Mesothelial cell of epicardium (in vitro differentiated cells): ENCODE results near the gene OR13C2. TPM values are rescaled to one million over a fixed set of nuclear protein-coding genes. Genes with fewer than 3 reads are reported as not detected.

Experiments used
- DNase-seq, 2 experiments: peaks; one replicate each; pipeline ENCODE4 v3.0.0; 2021; ENCODE audit warnings: low spot score in 2 of 2; ENCODE audit not compliant: unreplicated experiment in 2 of 2
- H3K27ac Mint-ChIP-seq: 2 replicates; pipeline ENCODE4 v1.8.0; 2021; ENCODE audit warnings: mixed read lengths
- H3K27me3 Mint-ChIP-seq: 2 replicates; pipeline ENCODE4 v1.8.0; 2021; ENCODE audit warnings: low read depth, mixed read lengths
- H3K36me3 Mint-ChIP-seq: 2 replicates; pipeline ENCODE4 v1.8.0; 2021; ENCODE audit warnings: mixed read lengths
- H3K4me1 Mint-ChIP-seq: 2 replicates; pipeline ENCODE4 v1.8.0; 2021; ENCODE audit warnings: mixed read lengths
- H3K4me3 Mint-ChIP-seq: 2 replicates; pipeline ENCODE4 v1.8.0; 2021; ENCODE audit warnings: mild to moderate bottlenecking, moderate library complexity, mixed read lengths
- H3K9me3 Mint-ChIP-seq: 2 replicates; pipeline ENCODE4 v1.8.0; 2021; ENCODE audit warnings: mixed read lengths
- CTCF ChIP-seq: fragments of 200-600 bp; sonication (generic); IDR thresholded peaks from one replicate; pipeline ENCODE4 v1.5.0; 2021; ENCODE audit warnings: antibody characterized with exemption; ENCODE audit not compliant: unreplicated experiment
- total RNA-seq: library from RNA; stranded (reverse); gene quantifications from 3 replicates; pipeline ENCODE4 v1.2.1, GENCODE V29; 2021

OR13C2 gene
- total RNA-seq, 1 donor from 2014 or later, result not detected

DNA sequence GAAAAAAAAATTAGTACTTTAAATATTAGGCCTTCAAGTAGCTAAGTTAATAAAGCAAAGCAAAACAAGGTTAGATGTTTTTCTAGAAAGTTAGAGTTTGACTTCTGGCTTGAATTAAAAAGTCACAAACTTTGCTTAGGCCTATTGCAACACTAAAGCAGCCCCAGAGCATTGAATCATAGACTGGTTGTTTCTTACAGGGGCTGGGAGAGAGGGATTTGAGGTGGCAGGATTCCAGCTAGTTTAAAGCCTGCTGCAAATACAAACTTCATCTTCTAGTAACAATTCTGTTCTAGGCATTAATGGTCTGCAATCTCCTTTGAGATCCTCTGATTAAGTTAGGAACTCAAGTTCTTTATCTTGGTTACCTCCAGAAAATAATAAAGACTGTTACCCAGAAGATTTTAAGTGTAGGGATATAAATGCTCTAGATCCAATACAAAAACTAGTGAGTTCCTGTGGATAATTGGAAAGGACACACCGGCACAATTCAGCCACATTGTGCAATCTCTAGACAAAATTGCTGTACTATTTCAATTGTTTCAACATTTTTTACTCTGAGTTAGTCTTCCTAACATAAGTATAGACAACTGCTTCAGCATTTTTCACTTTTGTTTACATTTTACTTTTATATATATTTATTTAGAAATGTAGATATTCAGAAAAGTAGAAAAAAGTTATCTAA is 18.8 kb downstream of the OR13C2 start:
- Mint-ChIP-seq H3K27ac (no peak overlapping the region), H3K4me1 (no peaks in the 10 kb centered on the region), H3K4me3 (no peak overlapping the region), H3K9me3 (no peaks in the 10 kb centered on the region), H3K27me3 (peaks cover 5% of the 10 kb centered on the region), H3K36me3 (no peaks in the 10 kb centered on the region)
- DNase-seq, result no peak
- TF ChIP-seq CTCF, result no peak

DNA sequence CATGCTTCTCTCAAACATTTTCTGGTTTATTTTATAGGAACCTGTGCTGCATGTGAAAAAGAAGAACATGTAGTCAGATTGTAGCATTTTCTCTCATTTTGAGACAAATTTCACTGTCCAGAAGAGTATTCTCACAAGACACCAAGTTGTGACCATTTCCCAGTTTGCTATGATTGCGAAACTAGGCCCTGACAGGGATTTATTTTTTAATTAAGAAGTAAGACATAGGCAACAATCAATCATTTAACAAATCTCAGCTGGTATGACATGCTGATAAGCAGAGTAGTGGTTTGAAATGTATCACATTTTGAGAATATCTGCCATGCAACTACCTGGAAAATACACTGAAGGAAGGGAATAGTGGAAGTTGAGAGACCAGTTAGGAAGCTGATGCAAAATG is 24.9 kb downstream of the OR13C2 start:
- H3K4me1 Mint-ChIP-seq, result no peaks in the 10 kb centered on the region
- no peak overlapping the region for H3K27ac Mint-ChIP-seq
- no peak overlapping the region for H3K4me3 Mint-ChIP-seq
- DNase-seq, result no peak
- H3K27me3 Mint-ChIP-seq, result no peaks in the 10 kb centered on the region
- TF ChIP-seq CTCF, result no peak
- no peaks in the 10 kb centered on the region for H3K9me3 Mint-ChIP-seq
- H3K36me3 Mint-ChIP-seq, result no peaks in the 10 kb centered on the region

DNA sequence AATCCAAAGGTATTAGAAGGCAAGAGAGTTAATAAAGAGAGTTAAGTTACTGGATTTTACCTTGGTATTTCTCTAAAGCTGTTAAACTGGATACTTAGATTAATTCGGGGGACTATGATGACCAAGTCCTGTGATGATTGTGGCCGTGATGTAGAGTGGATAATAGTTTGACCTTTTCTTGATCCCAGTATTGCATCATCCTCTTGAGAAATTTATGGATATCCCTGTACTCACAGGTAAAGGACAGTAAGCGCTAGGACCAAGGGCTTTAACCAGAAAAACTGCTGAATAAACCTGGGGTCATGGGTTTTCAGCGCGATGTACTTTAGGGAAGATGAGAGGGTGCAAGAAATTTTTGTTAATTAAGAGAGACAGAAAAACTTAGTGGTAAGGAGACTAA is 28.2 kb downstream of the OR13C2 start:
- Mint-ChIP-seq H3K9me3 (peaks cover 17% of the 10 kb centered on the region), H3K27me3 (no peaks in the 10 kb centered on the region), H3K27ac (no peak overlapping the region), H3K4me1 (no peaks in the 10 kb centered on the region), H3K36me3 (no peaks in the 10 kb centered on the region), H3K4me3 (no peak overlapping the region)
- DNase-seq, result no peak
- no peak for TF ChIP-seq CTCF

DNA sequence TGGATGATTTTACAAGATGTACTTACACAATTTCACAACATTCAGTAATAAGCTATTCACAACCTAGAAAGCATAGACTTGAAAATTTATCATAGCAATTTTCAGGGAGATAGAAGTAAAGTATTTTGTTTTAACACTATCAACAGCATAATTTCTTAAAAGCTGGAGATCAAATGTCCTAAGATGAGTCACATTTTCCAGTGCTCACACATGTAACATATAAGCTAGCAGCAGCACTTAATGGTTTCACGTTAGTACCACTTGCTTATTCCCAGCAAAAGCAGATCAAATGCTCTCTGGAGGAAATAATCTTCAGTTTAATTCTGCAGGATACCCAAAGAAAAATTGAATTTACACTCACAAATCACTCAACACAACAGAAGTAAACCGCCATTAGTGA is 30.0 kb downstream of the OR13C2 start:
- no peak for DNase-seq
- H3K9me3 Mint-ChIP-seq, result peaks cover 28% of the 10 kb centered on the region
- H3K4me1 Mint-ChIP-seq, result no peaks in the 10 kb centered on the region
- H3K27ac Mint-ChIP-seq, result no peak overlapping the region
- no peaks in the 10 kb centered on the region for H3K27me3 Mint-ChIP-seq
- TF ChIP-seq CTCF, result no peak
- no peaks in the 10 kb centered on the region for H3K36me3 Mint-ChIP-seq
- H3K4me3 Mint-ChIP-seq, result no peak overlapping the region

DNA sequence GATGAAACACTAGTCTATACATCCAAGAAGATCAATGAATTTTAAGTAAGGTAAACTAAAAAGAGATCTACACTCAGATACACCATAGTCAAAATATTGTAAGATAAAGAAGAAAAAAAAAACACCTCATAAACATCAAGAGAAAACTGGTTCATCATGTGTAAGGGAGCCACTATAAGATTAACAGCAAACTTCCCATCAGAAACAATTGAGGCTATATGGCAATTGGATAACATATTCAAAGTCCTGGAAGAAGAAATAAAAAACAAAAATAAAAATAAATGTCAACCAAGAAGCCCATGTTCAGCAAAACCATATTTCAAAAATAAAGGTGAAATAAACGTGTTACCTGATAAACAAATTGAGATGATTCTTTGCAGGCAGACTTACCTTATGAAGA is 32.8 kb downstream of the OR13C2 start:
- DNase-seq, result no peak
- H3K36me3 Mint-ChIP-seq, result no peaks in the 10 kb centered on the region
- H3K9me3 Mint-ChIP-seq, result peaks cover 32% of the 10 kb centered on the region
- no peaks in the 10 kb centered on the region for H3K4me1 Mint-ChIP-seq
- no peak overlapping the region for H3K27ac Mint-ChIP-seq
- H3K4me3 Mint-ChIP-seq, result no peak overlapping the region
- TF ChIP-seq CTCF, result no peak
- H3K27me3 Mint-ChIP-seq, result no peaks in the 10 kb centered on the region

DNA sequence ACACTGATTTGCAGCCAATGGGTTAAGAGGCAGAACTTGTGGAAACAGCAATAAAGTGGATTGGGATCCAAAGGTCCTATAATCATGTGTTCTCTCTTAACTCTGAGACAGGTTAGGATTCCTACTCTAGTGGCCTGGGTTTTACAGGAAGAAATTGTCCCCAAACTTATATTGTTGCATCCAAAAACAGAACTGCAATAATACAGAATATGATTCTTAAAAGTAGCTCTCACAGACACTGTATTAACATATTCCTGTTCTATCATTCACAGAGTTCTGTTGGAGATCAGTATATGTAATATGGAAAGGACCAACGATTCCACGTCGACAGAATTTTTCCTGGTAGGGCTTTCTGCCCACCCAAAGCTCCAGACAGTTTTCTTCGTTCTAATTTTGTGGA is 36.6 kb downstream of the OR13C2 start, which contains the start of gene OR13C8:
Gene OR13C8, plus strand, starts transcription at position 301 of the 400 bp plus-strand sequence. Its CDS starts 0 bp downstream, at position 301.
- no peaks in the 10 kb centered on the region for H3K36me3 Mint-ChIP-seq
- no peaks in the 10 kb centered on the region for H3K4me1 Mint-ChIP-seq
- no peak within 1 kb of the TSS for H3K27ac Mint-ChIP-seq
- no peak within 1 kb of the TSS for H3K4me3 Mint-ChIP-seq
- no peak for TF ChIP-seq CTCF
- H3K27me3 Mint-ChIP-seq, result no peaks in the 10 kb centered on the region
- peaks cover 28% of the 10 kb centered on the region for H3K9me3 Mint-ChIP-seq
- DNase-seq, result no peak
